Mesodermal cell (in vitro differentiated cells): ENCODE measurements around the gene CSNK1E.
A peak's percentile ranks its signal among the peaks of the same experiment; 100 is the strongest.

Experiments used
- H3K27ac ChIP-seq: 2 replicates; pipeline ENCODE4 v1.7.0; 2013; ENCODE audit warnings: mild to moderate bottlenecking, low read depth, low read length, moderate library complexity; ENCODE audit not compliant: severe bottlenecking
- H3K36me3 ChIP-seq: 2 replicates; pipeline ENCODE4 v1.7.1; 2013; ENCODE audit warnings: mild to moderate bottlenecking, low read length, moderate library complexity; ENCODE audit not compliant: control insufficient read depth, insufficient read depth
- H3K4me1 ChIP-seq: one replicate; pipeline ENCODE4 v1.7.1; 2013; ENCODE audit warnings: mild to moderate bottlenecking, low read length; ENCODE audit not compliant: insufficient read depth, control insufficient read depth, poor library complexity, severe bottlenecking
- H3K4me3 ChIP-seq: 2 replicates; pipeline ENCODE4 v1.7.0; 2013; ENCODE audit warnings: low read length, control low read depth, mild to moderate bottlenecking; ENCODE audit not compliant: insufficient read depth, poor library complexity, severe bottlenecking; ENCODE audit errors: extremely low read depth
- H3K9me3 ChIP-seq: 2 replicates; pipeline ENCODE4 v1.7.1; 2013; ENCODE audit warnings: mild to moderate bottlenecking, low read length, moderate library complexity; ENCODE audit not compliant: control insufficient read depth
- WGBS, 2 experiments: methylation state at CpG; one replicate each; pipeline ENCODE4 v1.1.5; 2013; ENCODE audit warnings: missing lambda C conversion rate in 2 of 2; ENCODE audit not compliant: insufficient coverage in 2 of 2; 5-methylcytosine and 5-hydroxymethylcytosine counted together

CSNK1E gene

GRCh38 chr22:38314933-38315822 lies 2.1 kb downstream of the CSNK1E start:
- Histone ChIP-seq H3K4me1 (peaks cover 45% of the 10 kb centered on the region), H3K36me3 (peaks cover 37% of the 10 kb centered on the region), H3K27ac (peak overlapping the region; percentile 97), H3K9me3 (no peaks in the 10 kb centered on the region), H3K4me3 (peak overlapping the region; percentile 83)
- 54 to 60% methylated on average over 7 to 13 of the region's 21 CpGs for WGBS, 2 experiments

GRCh38 chr22:38314051-38314932 lies 2.9 kb downstream of the CSNK1E start:
- H3K36me3 ChIP-seq, result peaks cover 44% of the 10 kb centered on the region
- H3K4me1 ChIP-seq, result peaks cover 50% of the 10 kb centered on the region
- H3K9me3 ChIP-seq, result no peaks in the 10 kb centered on the region
- H3K4me3 ChIP-seq, result peak overlapping the region; percentile 83
- H3K27ac ChIP-seq, result no peak overlapping the region
- WGBS, 2 experiments, result 80 to 81% methylated on average over 15 to 19 of the region's 23 CpGs

GRCh38 chr22:38313384-38313955 lies 3.8 kb downstream of the CSNK1E start:
- H3K9me3 ChIP-seq, result no peaks in the 10 kb centered on the region
- H3K27ac ChIP-seq, result no peak overlapping the region
- peaks cover 52% of the 10 kb centered on the region for H3K36me3 ChIP-seq
- no peak overlapping the region for H3K4me3 ChIP-seq
- WGBS, 2 experiments, result 86 to 91% methylated on average over 4 to 5 of the region's 11 CpGs
- peaks cover 44% of the 10 kb centered on the region for H3K4me1 ChIP-seq

- Histone ChIP-seq H3K4me3 (no peak overlapping the region), H3K27ac (no peak overlapping the region), H3K9me3 (no peaks in the 10 kb centered on the region), H3K4me1 (peaks cover 33% of the 10 kb centered on the region), H3K36me3 (peaks cover 61% of the 10 kb centered on the region)
- 96 to 99% methylated on average over 7 of the region's 7 CpGs for WGBS, 2 experiments
Observed at GRCh38 chr22:38312261-38312800, 4.9 kb downstream of the CSNK1E start.

GRCh38 chr22:38311323-38311620 lies 6.0 kb downstream of the CSNK1E start:
- WGBS, 2 experiments, result 98 to 100% methylated on average over 4 of the region's 4 CpGs
- Histone ChIP-seq H3K27ac (no peak overlapping the region), H3K36me3 (peaks cover 69% of the 10 kb centered on the region), H3K9me3 (no peaks in the 10 kb centered on the region), H3K4me3 (no peak overlapping the region), H3K4me1 (peaks cover 33% of the 10 kb centered on the region)

- Histone ChIP-seq H3K27ac (no peak overlapping the region), H3K4me1 (peaks cover 33% of the 10 kb centered on the region), H3K9me3 (no peaks in the 10 kb centered on the region), H3K4me3 (no peak overlapping the region), H3K36me3 (peaks cover 72% of the 10 kb centered on the region)
- WGBS, 2 experiments, result 93% methylated on average over 13 to 14 of the region's 18 CpGs
Observed at GRCh38 chr22:38310518-38311322, 6.5 kb downstream of the CSNK1E start.

GRCh38 chr22:38309614-38310517 lies 7.4 kb downstream of the CSNK1E start:
- 93 to 94% methylated on average over 10 to 15 of the region's 18 CpGs for WGBS, 2 experiments
- H3K36me3 ChIP-seq, result peaks cover 80% of the 10 kb centered on the region
- H3K27ac ChIP-seq, result no peak overlapping the region

GRCh38 chr22:38308791-38309498 lies 8.3 kb downstream of the CSNK1E start:
- H3K4me1 ChIP-seq, result peaks cover 28% of the 10 kb centered on the region
- 90 to 94% methylated on average over 6 to 8 of the region's 10 CpGs for WGBS, 2 experiments
- no peaks in the 10 kb centered on the region for H3K9me3 ChIP-seq
- H3K27ac ChIP-seq, result no peak overlapping the region
- peaks cover 86% of the 10 kb centered on the region for H3K36me3 ChIP-seq
- no peak overlapping the region for H3K4me3 ChIP-seq

More at GRCh38 chr22:38309614-38310517, 7.4 kb downstream of the CSNK1E start:
- peaks cover 33% of the 10 kb centered on the region for H3K4me1 ChIP-seq
- H3K9me3 ChIP-seq, result no peaks in the 10 kb centered on the region
- H3K4me3 ChIP-seq, result no peak overlapping the region
